NB4 (cell line): ENCODE measurements around the gene PRIM1.

Experiments
- DNase-seq: peaks from one replicate; pipeline ENCODE4 v3.0.0; 2010; ENCODE audit warnings: low read depth
- H3K4me3 ChIP-seq: one replicate; pipeline ENCODE4 v1.5.1; 2011; ENCODE audit warnings: mild to moderate bottlenecking, low read depth, low read length, moderate library complexity
- MYC ChIP-seq: IDR thresholded peaks from 2 replicates; pipeline ENCODE4 v1.6.1; 2011; ENCODE audit warnings: low read depth, low read length
- POLR2A ChIP-seq: IDR thresholded peaks from 2 replicates; pipeline ENCODE4 v1.6.1; 2011; ENCODE audit warnings: mild to moderate bottlenecking; ENCODE audit not compliant: insufficient read length; ENCODE audit errors: extremely low read depth
- TF ChIP-seq, protein P1 (sequence below): IDR thresholded peaks from 2 replicates; pipeline ENCODE4 v1.6.1; 2011; ENCODE audit warnings: low read depth, low read length
- TF ChIP-seq, protein P2 (sequence below): IDR thresholded peaks from one replicate; pipeline ENCODE4 v1.5.1; 2012; ENCODE audit warnings: low read depth, low read length

The PRIM1 gene

DNA sequence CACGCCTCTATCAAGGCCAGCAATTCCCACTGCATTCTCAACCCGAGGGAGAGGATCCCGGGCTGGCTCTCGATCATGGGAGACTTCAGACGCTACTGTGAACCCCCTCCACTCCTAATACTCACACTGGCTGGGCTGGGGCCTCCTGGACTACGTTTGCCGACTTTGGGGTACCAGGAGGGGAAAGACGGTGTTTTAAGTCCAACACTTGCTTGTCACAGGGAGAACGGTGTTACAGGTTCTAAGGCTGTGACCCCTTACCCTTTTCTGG is 27.5 kb downstream of the PRIM1 start:
- H3K4me3 ChIP-seq: peak overlapping the region; percentile 85
- TF ChIP-seq MYC: no peak
- no peak for TF ChIP-seq POLR2A
- TF ChIP-seq, protein P1, sequence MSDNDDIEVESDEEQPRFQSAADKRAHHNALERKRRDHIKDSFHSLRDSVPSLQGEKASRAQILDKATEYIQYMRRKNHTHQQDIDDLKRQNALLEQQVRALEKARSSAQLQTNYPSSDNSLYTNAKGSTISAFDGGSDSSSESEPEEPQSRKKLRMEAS: no peak
- TF ChIP-seq, protein P2, sequence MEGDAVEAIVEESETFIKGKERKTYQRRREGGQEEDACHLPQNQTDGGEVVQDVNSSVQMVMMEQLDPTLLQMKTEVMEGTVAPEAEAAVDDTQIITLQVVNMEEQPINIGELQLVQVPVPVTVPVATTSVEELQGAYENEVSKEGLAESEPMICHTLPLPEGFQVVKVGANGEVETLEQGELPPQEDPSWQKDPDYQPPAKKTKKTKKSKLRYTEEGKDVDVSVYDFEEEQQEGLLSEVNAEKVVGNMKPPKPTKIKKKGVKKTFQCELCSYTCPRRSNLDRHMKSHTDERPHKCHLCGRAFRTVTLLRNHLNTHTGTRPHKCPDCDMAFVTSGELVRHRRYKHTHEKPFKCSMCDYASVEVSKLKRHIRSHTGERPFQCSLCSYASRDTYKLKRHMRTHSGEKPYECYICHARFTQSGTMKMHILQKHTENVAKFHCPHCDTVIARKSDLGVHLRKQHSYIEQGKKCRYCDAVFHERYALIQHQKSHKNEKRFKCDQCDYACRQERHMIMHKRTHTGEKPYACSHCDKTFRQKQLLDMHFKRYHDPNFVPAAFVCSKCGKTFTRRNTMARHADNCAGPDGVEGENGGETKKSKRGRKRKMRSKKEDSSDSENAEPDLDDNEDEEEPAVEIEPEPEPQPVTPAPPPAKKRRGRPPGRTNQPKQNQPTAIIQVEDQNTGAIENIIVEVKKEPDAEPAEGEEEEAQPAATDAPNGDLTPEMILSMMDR: no peak
- DNase-seq: no peak

DNA sequence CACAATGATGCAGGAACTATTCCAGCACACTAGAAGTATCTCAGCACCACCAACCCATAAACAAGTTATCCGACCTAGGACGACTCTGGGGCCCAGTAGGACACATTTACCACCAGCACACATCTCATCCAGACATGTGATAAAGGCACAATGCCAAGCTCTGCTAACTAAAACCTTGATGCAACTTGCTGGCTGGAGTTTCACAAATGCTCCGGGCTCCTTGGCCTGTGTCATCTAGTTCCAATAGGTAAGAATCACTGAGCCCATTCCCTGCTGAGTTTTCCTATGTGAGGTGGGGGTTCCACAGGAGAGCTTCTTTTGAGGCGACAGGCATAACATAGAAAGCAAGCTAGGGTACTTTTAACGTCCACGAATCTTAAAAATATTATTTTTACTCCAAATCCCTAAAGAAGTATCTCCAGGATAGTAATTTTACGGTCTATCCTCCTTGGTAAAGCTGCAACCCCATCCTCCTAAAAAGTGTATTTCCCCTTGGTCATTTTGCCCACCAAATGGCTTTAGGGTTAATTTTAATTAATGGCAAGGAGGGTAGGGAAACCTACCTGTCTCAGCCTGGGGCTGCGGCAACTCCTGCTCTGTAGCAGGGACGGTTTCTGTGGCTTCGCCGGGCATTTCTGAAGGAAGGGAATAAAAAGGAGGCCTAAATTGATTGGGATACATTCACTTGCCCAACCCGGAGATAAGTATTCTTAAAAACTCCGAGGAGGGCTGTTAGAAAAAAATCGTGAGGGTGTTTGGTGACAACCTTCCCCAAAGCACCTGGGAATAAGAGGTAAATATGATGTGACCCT is 28.0 kb downstream of the PRIM1 start:
- DNase-seq: peak; percentile 55
- peak overlapping the region; percentile 85 for H3K4me3 ChIP-seq
- TF ChIP-seq POLR2A (no peak), MYC (no peak)
- TF ChIP-seq, protein P2: no peak
- TF ChIP-seq, protein P1: no peak

DNA sequence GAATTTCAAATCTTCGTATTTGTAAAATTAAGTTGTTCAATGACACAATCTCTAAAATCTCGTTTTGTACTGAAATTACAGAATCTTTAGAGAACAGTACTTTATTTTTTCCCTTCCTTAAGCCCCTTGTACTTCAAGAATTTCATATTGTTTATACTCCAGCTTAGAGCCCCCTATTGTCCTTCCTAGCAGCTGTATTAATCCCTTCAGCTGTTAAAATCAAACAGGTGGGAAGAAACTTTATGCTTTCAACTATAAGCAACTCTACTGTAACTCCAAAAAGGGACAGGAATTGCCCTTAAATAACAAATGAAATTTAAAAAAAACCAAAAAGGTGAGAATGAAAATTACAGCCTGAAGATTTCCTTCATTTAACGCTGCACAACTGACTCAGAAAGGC is 28.8 kb downstream of the PRIM1 start:
- TF ChIP-seq POLR2A: no peak
- TF ChIP-seq, protein P2: no peak
- TF ChIP-seq, protein P1: no peak
- TF ChIP-seq MYC: no peak

DNA sequence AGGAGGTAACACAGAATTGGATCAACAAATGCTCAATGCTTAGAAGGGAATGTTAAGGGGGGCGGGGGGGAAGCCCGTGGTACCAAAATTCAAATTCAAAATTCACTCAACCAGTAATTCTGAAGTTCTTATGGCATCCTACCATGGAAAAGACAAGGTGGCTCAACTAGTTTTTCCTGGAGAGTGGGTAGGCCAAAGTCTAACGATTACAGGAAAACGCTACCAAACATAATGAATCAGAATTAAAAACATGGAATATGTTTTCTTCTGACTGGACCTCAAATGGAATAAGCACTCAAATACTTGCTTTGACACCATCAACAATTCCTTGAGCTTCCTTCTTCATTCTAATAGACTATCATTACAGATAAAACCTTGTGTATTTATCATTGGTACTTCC is 29.3 kb downstream of the PRIM1 start:
- no peak for TF ChIP-seq POLR2A
- TF ChIP-seq, protein P2: no peak
- no peak for TF ChIP-seq MYC
- TF ChIP-seq, protein P1: no peak
- DNase-seq: no peak
- H3K4me3 ChIP-seq: peak overlapping the region; percentile 85

More for the DNA sequence above, 28.8 kb downstream of the PRIM1 start:
- H3K4me3 ChIP-seq: peak overlapping the region; percentile 85
- DNase-seq: no peak

DNA sequence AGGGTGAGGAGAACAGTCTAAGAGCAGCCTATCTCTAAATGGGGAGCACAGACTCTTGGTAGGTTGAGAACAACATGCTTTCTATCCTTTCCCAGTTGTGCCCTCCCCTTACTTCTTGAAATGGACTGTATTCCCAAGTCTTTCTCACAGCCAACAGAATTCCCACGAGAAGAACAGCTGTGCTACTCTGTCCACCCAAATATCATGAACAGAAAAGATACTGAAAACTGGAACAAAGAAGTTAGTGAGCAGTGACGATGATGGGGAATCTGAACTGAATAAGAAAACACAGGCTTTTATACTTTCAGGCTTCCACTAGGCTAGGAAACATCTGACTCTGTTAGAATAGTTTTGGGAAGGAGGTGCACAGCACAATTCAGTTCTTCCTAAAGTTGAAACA is 30.4 kb downstream of the PRIM1 start:
- DNase-seq: no peak
- peak overlapping the region; percentile 85 for H3K4me3 ChIP-seq
- TF ChIP-seq, protein P2: no peak
- TF ChIP-seq, protein P1: no peak
- TF ChIP-seq MYC (no peak), POLR2A (no peak)
